B cell (primary cell): ENCODE results near the gene OR10G4.

Source experiments
- EZH2 ChIP-seq: IDR thresholded peaks from 2 replicates; pipeline ENCODE4 v1.6.1; 2012; ENCODE audit warnings: borderline replicate concordance, low read depth, mild to moderate bottlenecking, moderate library complexity, low read length; ENCODE audit not compliant: insufficient read depth, poor library complexity, severe bottlenecking
- TF ChIP-seq, protein P1 (sequence below): fragments of 200-600 bp; IDR thresholded peaks from one replicate; pipeline ENCODE4 v1.8.0; 2022; ENCODE audit warnings: antibody characterized with exemption, mild to moderate bottlenecking

DNA sequence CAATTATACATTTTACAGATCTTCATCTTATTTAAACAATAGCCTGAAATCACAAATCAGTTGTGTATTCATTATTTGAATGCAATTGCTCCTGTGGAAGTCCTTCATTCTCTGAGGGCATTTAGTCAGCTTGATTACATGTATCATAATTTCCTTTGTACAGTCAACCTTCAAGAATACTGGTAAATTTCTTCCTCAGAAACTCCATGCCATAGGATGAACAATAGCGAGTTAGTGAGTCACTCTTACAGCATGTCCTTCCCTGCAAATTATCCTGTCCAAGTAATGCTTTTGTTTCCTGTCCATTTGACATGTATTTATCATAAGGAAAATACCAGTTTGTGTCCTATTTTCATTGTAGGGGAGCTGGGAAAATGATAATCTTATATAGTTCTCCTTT is 39.0 kb upstream of the OR10G4 start:
- TF ChIP-seq, protein P1, sequence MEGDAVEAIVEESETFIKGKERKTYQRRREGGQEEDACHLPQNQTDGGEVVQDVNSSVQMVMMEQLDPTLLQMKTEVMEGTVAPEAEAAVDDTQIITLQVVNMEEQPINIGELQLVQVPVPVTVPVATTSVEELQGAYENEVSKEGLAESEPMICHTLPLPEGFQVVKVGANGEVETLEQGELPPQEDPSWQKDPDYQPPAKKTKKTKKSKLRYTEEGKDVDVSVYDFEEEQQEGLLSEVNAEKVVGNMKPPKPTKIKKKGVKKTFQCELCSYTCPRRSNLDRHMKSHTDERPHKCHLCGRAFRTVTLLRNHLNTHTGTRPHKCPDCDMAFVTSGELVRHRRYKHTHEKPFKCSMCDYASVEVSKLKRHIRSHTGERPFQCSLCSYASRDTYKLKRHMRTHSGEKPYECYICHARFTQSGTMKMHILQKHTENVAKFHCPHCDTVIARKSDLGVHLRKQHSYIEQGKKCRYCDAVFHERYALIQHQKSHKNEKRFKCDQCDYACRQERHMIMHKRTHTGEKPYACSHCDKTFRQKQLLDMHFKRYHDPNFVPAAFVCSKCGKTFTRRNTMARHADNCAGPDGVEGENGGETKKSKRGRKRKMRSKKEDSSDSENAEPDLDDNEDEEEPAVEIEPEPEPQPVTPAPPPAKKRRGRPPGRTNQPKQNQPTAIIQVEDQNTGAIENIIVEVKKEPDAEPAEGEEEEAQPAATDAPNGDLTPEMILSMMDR, result no peak
- TF ChIP-seq EZH2, result no peak
